Hematopoietic multipotent progenitor cell (in vitro differentiated cells): ENCODE data around the gene SPATS2L. TPM values are rescaled to one million over a fixed set of nuclear protein-coding genes. Genes with fewer than 3 reads are reported as not detected.

ENCODE experiments used
- DNase-seq, 3 donors: peaks; one replicate each; pipeline ENCODE4 v3.0.0-alpha.2; 2011 to 2015; ENCODE audit warnings: low read depth in 2 of 3, low spot score in 2 of 3
- total RNA-seq: library from RNA; depleted of rRNA; stranded (reverse); fragments of >200 nt; gene quantifications from one replicate; pipeline ENCODE4 v1.2.3, GENCODE V29; 2012

The SPATS2L gene
- total RNA-seq, 1 donor = 6.5 TPM

GRCh38 chr2:200288670-200289429, 17.6 kb upstream of the SPATS2L start:
- no peak for DNase-seq

GRCh38 chr2:200296118-200296517, 10.4 kb upstream of the SPATS2L start:
- DNase-seq = no peak

- no peak for DNase-seq
Observed at GRCh38 chr2:200297100-200297499, 9.4 kb upstream of the SPATS2L start.

GRCh38 chr2:200297989-200298388, 8.5 kb upstream of the SPATS2L start:
- no peak for DNase-seq

- no peak for DNase-seq
Observed at GRCh38 chr2:200298816-200299215, 7.7 kb upstream of the SPATS2L start.

- DNase-seq = no peak
Observed at GRCh38 chr2:200300065-200300464, 6.4 kb upstream of the SPATS2L start.

GRCh38 chr2:200300638-200301314, 5.7 kb upstream of the SPATS2L start:
- DNase-seq = no peak

- no peak for DNase-seq
Observed at GRCh38 chr2:200301953-200302858, 4.3 kb upstream of the SPATS2L start.

- DNase-seq = no peak
Observed at GRCh38 chr2:200302940-200303727, 3.4 kb upstream of the SPATS2L start.

- DNase-seq = peak in 1 of 3 donors; percentile 45
Observed at GRCh38 chr2:200305797-200306195, 697 bp upstream of the SPATS2L start.

GRCh38 chr2:200306931-200307723, 634 bp downstream of the SPATS2L start:
- DNase-seq = peak in 2 of 3 donors; percentile 8 to 28

GRCh38 chr2:200307724-200308545, 1.4 kb downstream of the SPATS2L start:
- DNase-seq = peak in 1 of 3 donors; percentile 7

GRCh38 chr2:200308546-200309295, 2.2 kb downstream of the SPATS2L start:
- DNase-seq = no peak

- DNase-seq = no peak
Observed at GRCh38 chr2:200309296-200310049, 3.0 kb downstream of the SPATS2L start.

- DNase-seq = no peak
Observed at GRCh38 chr2:200310545-200310971, 4.1 kb downstream of the SPATS2L start.

GRCh38 chr2:200311139-200311538, 4.6 kb downstream of the SPATS2L start:
- DNase-seq = no peak

- DNase-seq = no peak
Observed at GRCh38 chr2:200314976-200315567, 8.6 kb downstream of the SPATS2L start.
